HFF-Myc (cell line): Measurements from ENCODE around the gene IMMP1L.

Experiments
- DNase-seq: peaks from one replicate; pipeline ENCODE4 v3.0.0-alpha.2; 2011; ENCODE audit warnings: low read depth; ENCODE audit errors: extremely low read depth
- H3K4me3 ChIP-seq: replicated peaks from 2 replicates; pipeline ENCODE4 v1.5.1; 2011; ENCODE audit warnings: low read depth, mild to moderate bottlenecking, control low read depth, low read length
- CTCF ChIP-seq: IDR thresholded peaks from 2 replicates; pipeline ENCODE4 v1.5.1; 2012; ENCODE audit warnings: mild to moderate bottlenecking, low read depth, low read length, control low read depth; ENCODE audit errors: missing control alignments

IMMP1L gene

GRCh38 chr11:31509429-31510345 is at the start of gene IMMP1L, which contains the start of gene ELP4:
IMMP1L (minus strand) TSS chr11:31509622; CDS start chr11:31463276, 46,346 bp downstream.
ELP4 (plus strand) TSS chr11:31509767; CDS start chr11:31509785, 18 bp downstream.
- DNase-seq, result peak; percentile 94
- peak within 1 kb of the TSS; percentile 96 for H3K4me3 ChIP-seq
- no peak for TF ChIP-seq CTCF

GRCh38 chr11:31558001-31558400 is 48.6 kb upstream of the IMMP1L start:
- H3K4me3 ChIP-seq, result no peak overlapping the region
- DNase-seq, result no peak
- TF ChIP-seq CTCF, result no peak

GRCh38 chr11:31555938-31556337 is 46.5 kb upstream of the IMMP1L start:
- no peak for TF ChIP-seq CTCF
- no peak for DNase-seq
- H3K4me3 ChIP-seq, result no peak overlapping the region

GRCh38 chr11:31542862-31543261 is 33.4 kb upstream of the IMMP1L start:
- no peak overlapping the region for H3K4me3 ChIP-seq
- DNase-seq, result no peak
- TF ChIP-seq CTCF, result no peak

GRCh38 chr11:31535479-31535878 is 26.1 kb upstream of the IMMP1L start:
- no peak overlapping the region for H3K4me3 ChIP-seq
- DNase-seq, result no peak
- no peak for TF ChIP-seq CTCF

GRCh38 chr11:31531293-31531692 is 21.9 kb upstream of the IMMP1L start:
- no peak for TF ChIP-seq CTCF
- no peak overlapping the region for H3K4me3 ChIP-seq
- DNase-seq, result no peak
